ENCODE measurements around the gene PATL1.

The PATL1 gene

DNA sequence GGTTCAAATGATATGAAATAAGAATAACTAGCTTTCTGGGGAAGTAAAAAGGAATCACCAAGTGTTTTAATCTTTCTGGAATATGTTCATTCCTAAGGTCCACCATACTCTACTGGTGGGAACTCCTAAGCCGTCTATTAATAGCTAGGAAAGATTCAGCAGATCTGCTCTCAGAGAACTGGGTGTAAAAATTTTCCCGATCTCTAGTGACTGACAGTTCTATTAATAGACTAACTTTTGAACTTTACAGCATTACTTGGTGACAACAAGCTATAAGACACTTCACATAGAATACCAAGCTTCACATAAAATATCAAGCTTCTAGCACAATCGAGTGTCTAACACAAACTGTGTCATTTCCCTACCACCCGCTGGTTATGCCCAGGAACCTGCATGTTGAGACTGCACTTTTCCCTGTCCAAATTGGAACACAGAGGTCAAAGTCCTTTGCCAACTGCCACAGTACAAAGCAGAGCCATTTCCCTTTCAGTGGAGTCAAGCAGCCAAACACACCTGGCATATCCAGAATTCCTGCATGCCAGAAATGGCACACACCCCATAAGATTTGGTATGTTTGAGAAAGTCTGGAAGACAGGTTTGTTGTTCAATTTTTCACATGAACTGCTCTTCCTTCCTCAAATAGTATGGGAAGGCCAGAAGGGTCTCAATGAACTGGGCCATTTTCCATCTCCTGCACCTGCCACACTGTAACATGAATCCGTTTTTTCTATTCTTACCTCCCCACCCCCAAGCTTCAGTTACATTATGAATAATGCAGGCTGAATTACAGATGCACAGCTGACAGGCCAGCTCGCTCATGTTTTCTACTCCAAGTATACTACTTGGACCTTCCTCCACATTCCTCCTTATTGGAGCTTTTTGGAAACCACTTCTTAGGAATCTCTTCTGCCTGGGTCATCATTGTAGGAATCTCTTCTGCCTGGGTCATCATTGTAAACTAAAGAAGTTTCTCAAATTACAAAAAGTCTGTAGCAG is 57.0 kb downstream of the PATL1 start:
- DNase-seq, result no peak

DNA sequence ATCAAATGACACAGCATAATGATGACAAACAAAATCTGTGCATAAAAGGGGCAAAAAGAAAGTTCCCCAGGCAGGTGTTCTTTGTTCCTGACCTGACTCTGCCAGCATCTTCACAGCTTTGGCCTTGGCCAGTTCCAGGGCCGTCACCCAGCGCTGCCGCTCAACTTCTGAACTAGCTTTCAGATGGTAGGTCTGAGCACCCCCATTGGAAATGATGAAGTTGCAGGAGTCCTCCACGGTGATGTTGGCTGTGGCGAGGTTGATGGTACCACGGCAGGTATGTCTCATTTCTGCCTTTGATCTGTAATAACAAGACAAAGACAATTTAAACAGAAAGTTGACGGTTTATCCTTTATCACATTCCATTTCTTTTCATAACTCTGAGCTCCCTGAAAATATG is 58.5 kb downstream of the PATL1 start:
- no peak for DNase-seq

DNA sequence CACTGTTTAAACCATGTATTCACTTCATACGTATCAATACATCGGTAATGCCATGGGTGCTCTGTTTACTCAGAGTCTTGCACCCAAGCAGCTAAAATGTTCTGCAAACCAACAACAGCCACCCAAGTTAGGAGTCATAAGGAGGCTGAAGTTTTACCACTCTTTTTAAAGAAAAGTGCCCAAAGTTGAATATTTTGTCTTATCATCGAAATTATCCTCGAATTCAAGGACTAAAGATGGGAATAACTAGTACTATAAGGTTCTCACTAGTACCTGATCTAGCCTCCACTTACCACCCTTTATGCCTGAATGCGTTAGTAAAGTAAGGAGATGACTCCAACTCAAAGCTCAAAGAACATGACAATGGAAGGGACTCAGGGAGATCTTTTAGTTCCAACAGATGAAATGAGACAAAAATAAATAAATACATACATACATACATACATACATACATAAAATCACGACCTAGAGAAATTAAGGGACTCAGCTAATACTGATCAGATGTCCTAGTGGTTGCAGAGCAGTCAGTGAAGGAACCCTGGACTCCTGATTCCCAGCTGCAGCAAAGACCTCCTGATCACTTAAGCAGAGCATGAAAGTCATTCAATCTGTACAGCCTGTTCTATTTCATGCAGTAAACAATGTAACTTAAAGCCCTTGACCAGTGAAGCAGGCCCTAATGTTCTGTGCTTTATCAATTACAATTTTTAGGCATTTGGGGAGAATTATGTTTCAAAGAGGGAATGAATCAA is 61.0 kb downstream of the PATL1 start:
- DNase-seq, result no peak

DNA sequence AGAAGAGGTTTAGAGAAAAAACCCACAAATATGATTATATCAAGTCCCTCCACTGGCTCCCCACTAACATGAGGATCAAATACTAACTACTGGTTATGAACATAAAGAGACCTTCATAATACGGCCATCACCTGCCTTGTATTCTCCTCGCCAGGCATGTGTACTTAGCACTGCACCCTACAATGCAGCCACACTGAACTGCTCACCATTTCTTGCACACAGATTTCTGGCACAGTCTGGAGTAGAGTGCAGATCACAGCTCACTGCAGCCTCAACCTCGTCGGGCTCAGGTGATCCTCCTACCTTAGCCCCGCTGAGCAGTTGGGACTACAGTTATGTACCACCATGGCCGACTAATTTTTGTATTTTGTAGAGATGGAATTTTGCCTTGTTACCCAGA is 66.4 kb downstream of the PATL1 start:
- DNase-seq, result no peak

DNA sequence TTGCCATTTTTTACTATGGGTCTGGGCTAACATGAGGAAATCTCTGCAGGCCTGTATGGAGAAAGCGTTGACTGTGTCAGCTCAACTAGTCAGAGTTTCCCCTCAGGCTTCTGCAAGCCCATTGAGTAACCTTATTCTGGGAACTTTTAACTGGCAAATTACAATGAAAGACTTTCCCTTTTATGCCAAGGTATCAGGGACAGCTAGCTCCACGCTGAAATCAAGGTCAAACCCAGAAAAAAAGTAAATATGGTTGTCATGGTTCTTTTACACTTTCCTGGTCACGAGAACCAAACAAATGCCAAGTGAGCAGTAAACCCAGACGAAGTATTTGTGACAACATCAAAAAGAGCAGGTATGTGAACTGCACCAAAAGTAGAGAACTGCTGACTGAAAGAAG is 67.0 kb downstream of the PATL1 start:
- no peak for DNase-seq

DNA sequence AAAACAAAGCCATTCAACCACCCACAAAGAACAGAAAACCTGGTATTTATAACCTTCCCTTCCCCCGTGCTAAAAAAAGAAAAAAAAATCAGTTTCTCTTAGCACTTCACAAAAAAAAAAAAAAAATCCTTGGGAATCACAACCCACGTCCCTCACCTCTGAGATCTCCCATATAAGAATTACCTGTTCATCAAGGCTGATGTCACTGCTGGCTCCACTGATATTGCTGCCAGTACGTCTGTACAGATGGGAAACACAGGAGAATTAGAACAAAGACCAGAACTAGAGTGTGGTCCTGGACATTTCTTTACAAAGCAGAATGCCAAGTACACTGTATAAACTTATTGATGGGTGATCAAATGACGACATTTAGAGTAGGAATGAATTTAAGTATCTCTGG is 68.2 kb downstream of the PATL1 start:
- no peak for DNase-seq

DNA sequence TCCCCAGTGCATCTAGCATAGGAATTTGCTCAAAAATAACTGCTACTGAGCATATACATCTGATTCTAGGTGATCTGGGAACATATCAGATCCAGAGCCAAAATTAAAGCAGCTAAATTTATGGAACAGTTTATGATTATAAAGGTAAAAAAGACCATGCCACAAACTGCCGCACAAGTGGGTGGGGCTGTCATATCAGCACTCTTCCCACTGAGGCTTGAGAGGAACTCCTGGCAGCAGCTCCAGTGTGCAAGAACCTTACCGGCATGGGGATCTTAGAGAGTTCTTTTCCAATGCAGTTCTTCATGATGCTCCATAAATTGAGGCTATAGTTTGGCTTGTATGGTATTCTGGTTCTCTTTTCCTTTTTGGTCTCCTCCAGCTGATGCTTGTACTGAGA is 68.6 kb downstream of the PATL1 start:
- DNase-seq, result no peak

DNA sequence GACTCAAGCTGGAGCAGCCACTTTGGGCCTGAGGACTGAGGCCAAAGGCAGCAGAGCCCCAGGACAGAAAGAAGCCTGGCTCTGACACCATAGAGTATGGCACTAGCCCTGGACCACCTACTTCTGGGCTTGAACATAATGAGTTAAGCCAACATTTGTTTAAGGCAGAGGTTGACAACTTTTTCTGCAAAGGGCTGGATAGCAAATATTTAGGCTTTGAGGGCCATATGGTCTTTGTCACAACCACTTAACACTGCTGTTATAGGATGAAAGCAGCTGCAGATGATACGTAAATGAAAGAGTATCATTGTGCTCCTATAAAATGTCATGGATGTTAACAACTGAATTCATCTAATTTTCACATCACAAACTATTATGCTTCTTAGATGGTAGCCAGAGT is 69.9 kb downstream of the PATL1 start:
- DNase-seq, result no peak
